A549 (cell line): ENCODE results near the gene CD58.

Source experiments
- BHLHE40 ChIP-seq: IDR thresholded peaks from 2 replicates; pipeline ENCODE4 v1.6.1; 2012; ENCODE audit warnings: low read depth, low read length, inconsistent platforms
- CHD2 ChIP-seq: fragments of 150-350 bp; IDR thresholded peaks from 2 replicates; pipeline ENCODE4 v1.6.1; 2014; ENCODE audit warnings: low read length; ENCODE audit not compliant: partially characterized antibody
- CTCF ChIP-seq: fragments of >200 bp; sonication (Bioruptor Twin); formaldehyde crosslinking; IDR thresholded peaks from 3 replicates; pipeline ENCODE4 v1.5.1; 2016
- ELK1 ChIP-seq: fragments of 150-350 bp; IDR thresholded peaks from 2 replicates; pipeline ENCODE4 v1.6.1; 2014; ENCODE audit warnings: low read depth, mild to moderate bottlenecking, low read length
- EP300 ChIP-seq, 2 experiments: fragments of >200 bp; sonication (Bioruptor Twin); formaldehyde crosslinking; IDR thresholded peaks; 2 replicates in 1 of 2; 3 replicates in 1 of 2; pipeline ENCODE4 v1.6.1; 2016 to 2017
- NPAS2 ChIP-seq: fragments of 250-450 bp; sonication (Bioruptor Pico); IDR thresholded peaks from 2 replicates; pipeline ENCODE4 v1.8.0; 2022; ENCODE audit warnings: mild to moderate bottlenecking, moderate library complexity, borderline replicate concordance
- POLR2A ChIP-seq: IDR thresholded peaks from 2 replicates; pipeline ENCODE4 v1.6.1; 2012; ENCODE audit warnings: mild to moderate bottlenecking, low read length
- RAD21 ChIP-seq, 2 experiments: fragments of >200 bp in 1 of 2; sonication (Bioruptor Twin) in 1 of 2; formaldehyde crosslinking in 1 of 2; IDR thresholded peaks in 1 of 2; conservative IDR thresholded peaks in 1 of 2; 2 replicates in 1 of 2; 3 replicates in 1 of 2; pipeline ENCODE4 v1.6.1; 2012 to 2018; ENCODE audit warnings: inconsistent platforms in 1 of 2
- RNF2 ChIP-seq: fragments of 200-600 bp; sonication (generic); IDR thresholded peaks from 2 replicates; pipeline ENCODE4 v1.6.1; 2016; ENCODE audit warnings: low read depth, mild to moderate bottlenecking, antibody characterized with exemption, moderate library complexity, borderline replicate concordance

GRCh38 chr1:116538544-116538943, 32.3 kb downstream of the CD58 start:
- TF ChIP-seq ELK1 = no peak
- TF ChIP-seq EP300 (IDR thresholded peaks at IDR 0.05) = no peak
- no peak for TF ChIP-seq RAD21 (conservative IDR thresholded peaks at IDR 0.05 in 1 of 2, IDR thresholded peaks at IDR 0.05 in 1 of 2)
- no peak for TF ChIP-seq RNF2
- no peak for TF ChIP-seq CHD2
- no peak for TF ChIP-seq NPAS2
- no peak for TF ChIP-seq POLR2A
- no peak for TF ChIP-seq BHLHE40
- TF ChIP-seq CTCF = no peak
